ENCODE measurements around the gene RAD23B. TPM values are rescaled to one million over a fixed set of nuclear protein-coding genes. Genes with fewer than 3 reads are reported as not detected.
A peak's percentile ranks its signal among the peaks of the same experiment; 100 is the strongest.

RAD23B gene
- total and polyA plus RNA-seq, 2 of the 13 experiments (the other 11 are each of a cell fraction or from before 2014, with no cell fraction given) = 133 to 156 TPM

DNA sequence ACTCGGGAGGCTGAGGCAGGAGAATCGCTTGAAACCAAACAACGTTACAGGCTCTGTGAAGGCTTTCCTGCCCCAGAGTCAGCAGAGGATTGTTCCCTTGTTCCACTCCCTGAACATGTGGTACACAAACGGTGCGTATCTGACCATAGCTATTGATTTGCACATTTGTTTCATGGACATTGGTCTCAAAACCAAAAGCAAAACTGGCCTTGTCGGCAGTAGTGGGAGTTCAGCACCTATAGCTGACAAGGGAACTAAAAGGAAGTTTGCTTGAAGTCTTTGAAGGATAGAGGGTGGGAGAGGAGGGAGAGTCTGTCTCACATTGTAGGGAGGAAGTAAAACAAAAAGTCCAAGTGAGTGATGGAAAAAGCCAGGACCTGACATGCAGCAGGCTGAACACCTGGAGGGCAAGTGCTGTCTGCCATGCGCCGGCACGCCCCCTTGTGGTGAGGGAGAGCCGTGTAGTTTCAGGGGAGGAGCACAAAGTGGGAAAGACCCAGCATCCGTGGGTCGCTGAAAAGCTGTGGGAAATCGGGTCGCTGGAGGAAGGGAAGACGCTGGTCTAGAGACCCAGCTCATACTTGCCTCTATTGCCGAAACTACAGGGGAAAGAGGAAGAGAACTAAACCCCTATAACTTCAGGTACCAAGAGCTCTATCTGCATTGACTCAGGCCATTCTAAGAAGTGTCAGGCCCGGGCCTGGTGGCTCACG is 58.0 kb downstream of the RAD23B start (continued):
- TF ChIP-seq, protein P1, sequence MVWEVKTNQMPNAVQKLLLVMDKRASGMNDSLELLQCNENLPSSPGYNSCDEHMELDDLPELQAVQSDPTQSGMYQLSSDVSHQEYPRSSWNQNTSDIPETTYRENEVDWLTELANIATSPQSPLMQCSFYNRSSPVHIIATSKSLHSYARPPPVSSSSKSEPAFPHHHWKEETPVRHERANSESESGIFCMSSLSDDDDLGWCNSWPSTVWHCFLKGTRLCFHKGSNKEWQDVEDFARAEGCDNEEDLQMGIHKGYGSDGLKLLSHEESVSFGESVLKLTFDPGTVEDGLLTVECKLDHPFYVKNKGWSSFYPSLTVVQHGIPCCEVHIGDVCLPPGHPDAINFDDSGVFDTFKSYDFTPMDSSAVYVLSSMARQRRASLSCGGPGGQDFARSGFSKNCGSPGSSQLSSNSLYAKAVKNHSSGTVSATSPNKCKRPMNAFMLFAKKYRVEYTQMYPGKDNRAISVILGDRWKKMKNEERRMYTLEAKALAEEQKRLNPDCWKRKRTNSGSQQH (CRISPR knock-in tag; IDR thresholded peaks at IDR 0.05; ENCODE audit: low read depth) = no peak
- TF ChIP-seq ZNF292 (CRISPR knock-in tag; IDR thresholded peaks at IDR 0.05; ENCODE audit: borderline replicate concordance, low read depth) = peak; percentile 29; the same call in 1 of the 2 replicates
- TF ChIP-seq, protein P2, sequence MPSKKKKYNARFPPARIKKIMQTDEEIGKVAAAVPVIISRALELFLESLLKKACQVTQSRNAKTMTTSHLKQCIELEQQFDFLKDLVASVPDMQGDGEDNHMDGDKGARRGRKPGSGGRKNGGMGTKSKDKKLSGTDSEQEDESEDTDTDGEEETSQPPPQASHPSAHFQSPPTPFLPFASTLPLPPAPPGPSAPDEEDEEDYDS (CRISPR knock-in tag; IDR thresholded peaks at IDR 0.05) = no peak; the same call in 1 of the 2 replicates
- no peak for TF ChIP-seq KLF6 (CRISPR knock-in tag; IDR thresholded peaks at IDR 0.05)
- TF ChIP-seq, protein P3, sequence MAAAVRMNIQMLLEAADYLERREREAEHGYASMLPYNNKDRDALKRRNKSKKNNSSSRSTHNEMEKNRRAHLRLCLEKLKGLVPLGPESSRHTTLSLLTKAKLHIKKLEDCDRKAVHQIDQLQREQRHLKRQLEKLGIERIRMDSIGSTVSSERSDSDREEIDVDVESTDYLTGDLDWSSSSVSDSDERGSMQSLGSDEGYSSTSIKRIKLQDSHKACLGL (CRISPR knock-in tag; IDR thresholded peaks at IDR 0.05) = peak; percentile 55; the same call in 1 of the 2 replicates
- TF ChIP-seq THAP11 (CRISPR knock-in tag; IDR thresholded peaks at IDR 0.05) = peak; percentile 54
- no peak for TF ChIP-seq ZNF878 (CRISPR knock-in tag; IDR thresholded peaks at IDR 0.05)
- no peak for TF ChIP-seq HIVEP1 (CRISPR knock-in tag; IDR thresholded peaks at IDR 0.05)
- TF ChIP-seq ZIK1 (CRISPR knock-in tag; IDR thresholded peaks at IDR 0.05; ENCODE audit: borderline replicate concordance, low read depth) = no peak
- no peak for TF ChIP-seq SYNCRIP (IDR thresholded peaks at IDR 0.05; ENCODE audit: insufficient read depth, low read depth, low read length)
- TF ChIP-seq, protein P4, sequence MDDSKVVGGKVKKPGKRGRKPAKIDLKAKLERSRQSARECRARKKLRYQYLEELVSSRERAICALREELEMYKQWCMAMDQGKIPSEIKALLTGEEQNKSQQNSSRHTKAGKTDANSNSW (CRISPR knock-in tag; IDR thresholded peaks at IDR 0.05; ENCODE audit: borderline replicate concordance) = no peak
- TF ChIP-seq ETV6 (CRISPR knock-in tag; conservative IDR thresholded peaks at IDR 0.05) = no peak
- no peak for TF ChIP-seq BCL6 (CRISPR knock-in tag; IDR thresholded peaks at IDR 0.05)
- TF ChIP-seq, protein P5, sequence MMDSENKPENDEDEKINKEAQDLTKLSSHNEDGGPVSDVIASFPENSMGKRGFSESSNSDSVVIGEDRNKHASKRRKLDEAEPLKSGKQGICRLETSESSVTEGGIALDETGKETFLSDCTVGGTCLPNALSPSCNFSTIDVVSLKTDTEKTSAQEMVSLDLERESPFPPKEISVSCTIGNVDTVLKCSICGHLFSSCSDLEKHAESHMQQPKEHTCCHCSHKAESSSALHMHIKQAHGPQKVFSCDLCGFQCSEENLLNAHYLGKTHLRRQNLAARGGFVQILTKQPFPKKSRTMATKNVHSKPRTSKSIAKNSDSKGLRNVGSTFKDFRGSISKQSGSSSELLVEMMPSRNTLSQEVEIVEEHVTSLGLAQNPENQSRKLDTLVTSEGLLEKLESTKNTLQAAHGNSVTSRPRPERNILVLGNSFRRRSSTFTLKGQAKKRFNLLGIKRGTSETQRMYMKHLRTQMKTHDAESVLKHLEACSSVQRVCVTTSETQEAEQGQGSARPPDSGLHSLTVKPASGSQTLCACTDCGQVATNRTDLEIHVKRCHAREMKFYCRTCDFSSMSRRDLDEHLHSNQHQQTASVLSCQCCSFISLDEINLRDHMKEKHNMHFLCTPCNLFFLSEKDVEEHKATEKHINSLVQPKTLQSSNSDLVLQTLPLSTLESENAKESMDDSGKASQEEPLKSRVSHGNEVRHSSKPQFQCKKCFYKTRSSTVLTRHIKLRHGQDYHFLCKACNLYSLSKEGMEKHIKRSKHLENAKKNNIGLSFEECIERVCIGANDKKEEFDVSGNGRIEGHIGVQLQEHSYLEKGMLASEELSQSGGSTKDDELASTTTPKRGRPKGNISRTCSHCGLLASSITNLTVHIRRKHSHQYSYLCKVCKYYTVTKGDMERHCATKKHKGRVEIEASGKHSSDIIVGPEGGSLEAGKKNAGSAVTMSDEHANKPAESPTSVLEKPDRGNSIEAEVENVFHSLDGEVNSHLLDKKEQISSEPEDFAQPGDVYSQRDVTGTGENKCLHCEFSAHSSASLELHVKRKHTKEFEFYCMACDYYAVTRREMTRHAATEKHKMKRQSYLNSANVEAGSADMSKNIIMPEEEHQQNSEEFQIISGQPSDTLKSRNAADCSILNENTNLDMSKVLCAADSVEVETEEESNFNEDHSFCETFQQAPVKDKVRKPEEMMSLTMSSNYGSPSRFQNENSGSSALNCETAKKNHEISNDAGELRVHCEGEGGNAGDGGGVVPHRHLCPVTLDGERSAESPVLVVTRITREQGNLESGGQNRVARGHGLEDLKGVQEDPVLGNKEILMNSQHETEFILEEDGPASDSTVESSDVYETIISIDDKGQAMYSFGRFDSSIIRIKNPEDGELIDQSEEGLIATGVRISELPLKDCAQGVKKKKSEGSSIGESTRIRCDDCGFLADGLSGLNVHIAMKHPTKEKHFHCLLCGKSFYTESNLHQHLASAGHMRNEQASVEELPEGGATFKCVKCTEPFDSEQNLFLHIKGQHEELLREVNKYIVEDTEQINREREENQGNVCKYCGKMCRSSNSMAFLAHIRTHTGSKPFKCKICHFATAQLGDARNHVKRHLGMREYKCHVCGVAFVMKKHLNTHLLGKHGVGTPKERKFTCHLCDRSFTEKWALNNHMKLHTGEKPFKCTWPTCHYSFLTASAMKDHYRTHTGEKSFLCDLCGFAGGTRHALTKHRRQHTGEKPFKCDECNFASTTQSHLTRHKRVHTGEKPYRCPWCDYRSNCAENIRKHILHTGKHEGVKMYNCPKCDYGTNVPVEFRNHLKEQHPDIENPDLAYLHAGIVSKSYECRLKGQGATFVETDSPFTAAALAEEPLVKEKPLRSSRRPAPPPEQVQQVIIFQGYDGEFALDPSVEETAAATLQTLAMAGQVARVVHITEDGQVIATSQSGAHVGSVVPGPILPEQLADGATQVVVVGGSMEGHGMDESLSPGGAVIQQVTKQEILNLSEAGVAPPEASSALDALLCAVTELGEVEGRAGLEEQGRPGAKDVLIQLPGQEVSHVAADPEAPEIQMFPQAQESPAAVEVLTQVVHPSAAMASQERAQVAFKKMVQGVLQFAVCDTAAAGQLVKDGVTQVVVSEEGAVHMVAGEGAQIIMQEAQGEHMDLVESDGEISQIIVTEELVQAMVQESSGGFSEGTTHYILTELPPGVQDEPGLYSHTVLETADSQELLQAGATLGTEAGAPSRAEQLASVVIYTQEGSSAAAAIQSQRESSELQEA (CRISPR knock-in tag; IDR thresholded peaks at IDR 0.05; ENCODE audit: not compliant biosample characterization) = no peak
- no peak for TF ChIP-seq SNAI1 (CRISPR knock-in tag; IDR thresholded peaks at IDR 0.05; ENCODE audit: borderline replicate concordance)
- TF ChIP-seq, protein P6, sequence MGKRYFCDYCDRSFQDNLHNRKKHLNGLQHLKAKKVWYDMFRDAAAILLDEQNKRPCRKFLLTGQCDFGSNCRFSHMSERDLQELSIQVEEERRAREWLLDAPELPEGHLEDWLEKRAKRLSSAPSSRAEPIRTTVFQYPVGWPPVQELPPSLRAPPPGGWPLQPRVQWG (CRISPR knock-in tag; IDR thresholded peaks at IDR 0.05; ENCODE audit: borderline replicate concordance, low read depth) = no peak
- TF ChIP-seq HOXA3 (CRISPR knock-in tag; IDR thresholded peaks at IDR 0.05) = peak; percentile 40; the same call in 1 of the 2 replicates
- TF ChIP-seq GTF2F1 (IDR thresholded peaks at IDR 0.05; ENCODE audit: low read length) = no peak

Data from HepG2 (cell line).